ENCODE measurements around the gene SLC16A8.

DNA sequence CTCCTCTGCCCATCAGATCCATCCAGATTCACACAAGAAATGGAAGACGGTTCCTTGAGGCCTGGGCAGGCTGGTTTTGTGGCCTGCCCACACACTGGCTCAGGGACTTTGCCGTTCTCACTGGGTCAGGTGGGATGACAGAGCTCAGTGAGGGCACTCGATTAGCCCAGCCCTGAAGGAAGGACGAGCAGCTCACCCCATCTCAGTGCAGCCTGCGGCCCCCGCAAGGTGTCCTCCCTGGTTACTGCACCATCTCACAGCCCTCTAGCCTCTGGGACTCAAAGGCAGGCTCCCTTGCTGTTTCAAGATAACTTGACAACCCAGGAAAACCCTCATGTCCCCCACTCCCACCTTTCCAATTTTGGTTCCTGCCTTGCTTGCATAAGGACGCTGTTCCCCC lies 4.2 kb downstream of the SLC16A8 start:
- TF ChIP-seq, protein P1, sequence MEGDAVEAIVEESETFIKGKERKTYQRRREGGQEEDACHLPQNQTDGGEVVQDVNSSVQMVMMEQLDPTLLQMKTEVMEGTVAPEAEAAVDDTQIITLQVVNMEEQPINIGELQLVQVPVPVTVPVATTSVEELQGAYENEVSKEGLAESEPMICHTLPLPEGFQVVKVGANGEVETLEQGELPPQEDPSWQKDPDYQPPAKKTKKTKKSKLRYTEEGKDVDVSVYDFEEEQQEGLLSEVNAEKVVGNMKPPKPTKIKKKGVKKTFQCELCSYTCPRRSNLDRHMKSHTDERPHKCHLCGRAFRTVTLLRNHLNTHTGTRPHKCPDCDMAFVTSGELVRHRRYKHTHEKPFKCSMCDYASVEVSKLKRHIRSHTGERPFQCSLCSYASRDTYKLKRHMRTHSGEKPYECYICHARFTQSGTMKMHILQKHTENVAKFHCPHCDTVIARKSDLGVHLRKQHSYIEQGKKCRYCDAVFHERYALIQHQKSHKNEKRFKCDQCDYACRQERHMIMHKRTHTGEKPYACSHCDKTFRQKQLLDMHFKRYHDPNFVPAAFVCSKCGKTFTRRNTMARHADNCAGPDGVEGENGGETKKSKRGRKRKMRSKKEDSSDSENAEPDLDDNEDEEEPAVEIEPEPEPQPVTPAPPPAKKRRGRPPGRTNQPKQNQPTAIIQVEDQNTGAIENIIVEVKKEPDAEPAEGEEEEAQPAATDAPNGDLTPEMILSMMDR (IDR thresholded peaks at IDR 0.05), result no peak
- no peak for TF ChIP-seq EZH2 (IDR thresholded peaks at IDR 0.05)
